ENCODE measurements around the gene TGFBR3. TPM values are rescaled to one million over a fixed set of nuclear protein-coding genes. Genes with fewer than 3 reads are reported as not detected.

Gene TGFBR3
- total and polyA plus RNA-seq, 9 of the 15 experiments (the other 6 are each of a cell fraction or from before 2014, with no cell fraction given) = 3.6 to 32.4 (median 15.6) TPM

- no peak for TF ChIP-seq CLOCK (CRISPR knock-in tag; IDR thresholded peaks at IDR 0.05; ENCODE audit: borderline replicate concordance)
- TF ChIP-seq ZNF239 (CRISPR knock-in tag; IDR thresholded peaks at IDR 0.05) = peak; percentile 51; the same call in 1 of the 2 replicates
- 0 out of 2 replicates have a peak, but pooled peaks have one; percentile 37 for TF ChIP-seq RREB1 (CRISPR knock-in tag; IDR thresholded peaks at IDR 0.05)
- TF ChIP-seq PBX2 (CRISPR knock-in tag; IDR thresholded peaks at IDR 0.05; ENCODE audit: low read depth) = no peak
- peak; percentile 71 for TF ChIP-seq PBX2 (tag; conservative IDR thresholded peaks at IDR 0.05; ENCODE audit: low read depth)
- TF ChIP-seq ZNF134 (CRISPR knock-in tag; conservative IDR thresholded peaks at IDR 0.05) = 0 out of 2 replicates have a peak, but pooled peaks have one; percentile 16
These were observed 178.6 kb downstream of the TGFBR3 start (continued) for GRCh38 chr1:91707114-91707889.
